GM19328 (cell line): ENCODE results near the gene PABPN1L.
"Not testable (repeated sequence)": the region's sequence is repeated elsewhere in the genome, so short reads cannot be mapped to it uniquely, and the experiment has no call there.

Experiments
- ATAC-seq: cut with Tn5 transposase; IDR thresholded peaks from one replicate; pipeline ENCODE4 v1.9.1; 2021; ENCODE audit warnings: mild to moderate bottlenecking, moderate library complexity; ENCODE audit not compliant: unreplicated experiment

Gene PABPN1L

DNA sequence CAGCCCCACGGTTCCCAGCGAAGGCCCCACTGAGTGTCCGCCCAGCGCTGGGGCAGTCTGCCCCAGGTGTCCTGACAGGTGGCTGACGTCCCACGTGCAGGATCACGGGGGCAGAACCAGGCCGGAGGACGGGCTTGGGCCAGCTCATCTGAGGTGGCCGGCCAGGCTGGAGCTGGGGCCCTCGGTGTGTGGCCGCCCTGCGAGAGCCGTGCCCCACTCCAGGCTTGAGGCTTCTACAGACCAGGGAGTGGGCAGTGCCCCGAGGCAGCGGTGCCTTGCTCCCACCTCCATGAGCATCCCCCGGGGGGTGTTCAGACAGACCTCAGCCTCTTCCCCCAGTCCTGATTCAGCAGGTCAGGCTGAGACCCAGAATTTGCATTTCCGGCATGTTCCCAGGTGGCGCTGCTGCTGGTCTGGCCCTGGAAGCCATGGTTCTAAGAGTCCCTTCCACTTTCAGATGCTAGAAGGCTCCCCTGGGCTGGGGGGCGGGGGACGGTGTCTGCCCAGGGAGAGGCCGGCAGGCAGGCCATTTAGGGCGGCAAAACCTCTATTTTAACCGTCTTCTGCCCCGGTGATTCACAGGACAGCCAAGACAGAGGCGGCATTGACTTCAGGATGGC is 35.4 kb upstream of the PABPN1L start:
- ATAC-seq, result no peak

- no peak for ATAC-seq
These were observed 34.2 kb upstream of the PABPN1L start for GRCh38 chr16:88900662-88901052.

GRCh38 chr16:88899901-88900661 is 33.6 kb upstream of the PABPN1L start:
- ATAC-seq, result no peak

DNA sequence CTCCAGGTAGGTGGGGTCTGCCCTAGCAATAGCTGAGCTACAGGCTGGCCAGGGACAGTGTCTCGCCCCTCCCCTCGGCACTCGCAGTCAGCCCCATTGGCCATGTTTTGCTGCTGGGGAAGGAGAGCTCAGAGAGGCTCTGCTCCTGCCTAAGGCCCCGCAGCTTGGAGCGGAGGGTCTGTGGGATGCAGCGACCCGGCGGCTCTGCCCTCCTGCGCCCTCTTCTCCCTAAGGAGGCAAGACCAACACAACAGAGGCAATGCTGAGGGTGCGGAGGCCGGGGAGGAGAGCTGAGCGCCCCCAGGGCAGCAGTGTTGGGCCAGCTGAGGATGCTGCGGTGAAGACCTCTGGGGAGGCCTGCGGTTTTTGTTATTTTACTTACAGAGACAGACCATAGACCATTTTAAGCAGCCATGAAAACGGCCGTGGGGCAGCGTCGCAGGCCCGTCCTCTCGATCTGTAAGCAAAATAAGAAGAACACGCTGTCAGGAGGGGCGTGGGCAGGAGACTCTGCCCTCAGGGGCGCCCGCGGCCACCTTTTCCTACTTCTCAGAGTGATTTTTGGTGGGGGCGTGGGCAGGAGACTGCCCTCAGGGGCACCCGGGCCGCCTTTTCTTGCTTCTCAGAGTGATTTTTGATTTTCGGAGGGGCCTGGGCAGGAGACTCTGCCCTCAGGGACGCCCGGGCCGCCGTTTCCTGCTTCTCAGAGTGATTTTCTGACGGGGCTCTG is 31.4 kb upstream of the PABPN1L start:
- no peak for ATAC-seq

DNA sequence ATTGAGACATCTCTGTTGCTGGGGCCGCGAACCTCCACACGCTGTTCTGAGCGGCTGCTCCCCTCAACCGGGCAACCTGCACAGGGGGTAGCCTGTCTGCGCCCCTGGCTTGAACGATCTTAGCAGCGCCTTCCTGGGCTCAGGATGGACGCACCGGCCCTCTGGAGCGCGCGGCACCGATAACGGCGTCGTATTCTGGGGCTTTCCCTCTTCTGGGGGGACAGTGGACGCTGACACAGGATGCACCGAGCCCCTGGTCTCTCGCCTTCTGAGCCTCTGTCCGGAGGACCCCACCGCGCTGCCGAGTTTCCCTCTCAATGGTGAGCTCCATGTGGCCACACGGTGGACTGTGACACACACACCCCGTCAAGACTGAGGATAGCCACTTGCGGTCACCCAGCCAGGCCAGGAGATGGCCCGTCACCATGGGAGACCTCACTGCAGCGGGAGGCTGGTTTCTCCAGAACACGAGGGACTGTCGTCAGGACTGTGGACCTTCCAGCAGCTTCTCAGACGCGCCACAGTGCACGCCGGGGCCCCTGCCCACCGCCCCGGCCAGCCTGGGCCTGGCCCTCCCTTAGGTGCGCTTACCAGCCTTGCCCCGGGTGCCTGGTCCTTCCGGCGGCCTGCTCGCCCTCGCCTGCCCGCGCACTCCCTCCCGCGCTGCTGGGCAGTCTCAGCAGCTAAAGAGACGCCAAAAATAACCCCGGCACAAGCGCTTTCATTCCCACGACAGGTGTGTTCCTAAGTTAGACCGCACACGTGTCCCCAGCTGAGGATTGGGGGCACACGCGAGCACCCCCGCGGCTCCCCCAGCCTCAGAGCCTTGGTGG is 30.0 kb upstream of the PABPN1L start:
- ATAC-seq, result no peak

DNA sequence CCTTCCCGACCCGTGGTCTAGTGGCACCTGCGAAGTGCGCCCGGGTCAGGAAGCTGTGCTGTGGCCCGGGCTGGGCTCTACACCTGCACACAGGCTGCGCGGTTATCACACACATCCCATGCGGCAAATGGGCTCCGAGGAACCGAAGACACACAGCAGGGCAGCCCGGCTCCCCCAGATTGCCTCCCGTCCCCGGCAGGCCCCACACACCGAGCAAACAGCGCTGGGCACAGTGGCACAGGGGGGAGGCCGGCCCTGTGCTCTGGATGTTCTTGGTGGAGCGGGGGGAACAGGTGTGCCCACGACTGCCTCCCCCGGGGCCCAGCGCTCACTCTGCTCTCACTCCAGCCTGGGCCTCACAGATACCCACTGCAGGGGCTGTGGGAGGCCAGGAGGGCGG is 28.9 kb upstream of the PABPN1L start:
- ATAC-seq, result no peak

DNA sequence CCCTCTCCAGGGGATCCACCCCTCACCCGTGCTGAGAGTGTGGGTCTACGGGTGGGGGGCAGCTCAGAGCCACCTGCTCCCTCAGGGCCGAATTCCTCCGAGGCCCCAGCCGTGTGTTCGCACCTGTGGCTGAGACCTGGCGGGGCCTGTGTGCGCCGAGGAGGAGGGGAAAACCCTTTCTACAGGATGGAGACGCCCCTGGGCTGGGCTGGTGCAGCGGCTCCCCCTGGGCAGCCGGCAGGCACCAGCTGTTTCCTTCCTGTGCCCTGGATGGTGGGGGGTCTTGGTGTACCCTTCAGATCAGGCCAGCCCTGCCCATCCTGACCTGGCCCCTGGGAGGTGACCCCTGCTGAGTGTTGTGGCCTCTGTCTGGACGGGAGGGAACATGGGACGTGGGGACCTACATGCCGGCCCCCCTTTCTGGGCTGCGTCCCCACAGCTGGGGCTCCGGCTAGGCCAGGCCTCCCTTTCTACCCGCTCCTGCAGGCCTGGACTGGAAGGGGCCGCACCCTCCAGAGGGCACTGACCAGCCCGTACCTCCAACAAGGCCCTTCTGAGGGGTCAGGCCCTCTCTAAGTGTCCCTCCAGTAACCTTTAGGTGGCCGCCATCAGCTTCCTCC is 28.3 kb upstream of the PABPN1L start:
- ATAC-seq, result no peak

DNA sequence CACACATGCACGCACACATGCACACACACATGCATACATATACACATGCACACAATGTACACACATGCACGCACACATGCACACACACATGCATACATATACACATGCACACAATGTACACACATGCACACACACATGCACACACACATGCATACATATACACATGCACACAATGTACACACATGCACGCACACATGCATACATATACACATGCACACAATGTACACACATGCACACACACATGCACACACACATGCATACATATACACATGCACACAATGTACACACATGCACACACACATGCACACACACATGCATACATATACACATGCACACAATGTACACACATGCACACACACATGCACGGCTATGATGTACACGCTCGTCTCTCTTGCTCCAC is 27.8 kb upstream of the PABPN1L start:
- ATAC-seq, result not testable (repeated sequence)

DNA sequence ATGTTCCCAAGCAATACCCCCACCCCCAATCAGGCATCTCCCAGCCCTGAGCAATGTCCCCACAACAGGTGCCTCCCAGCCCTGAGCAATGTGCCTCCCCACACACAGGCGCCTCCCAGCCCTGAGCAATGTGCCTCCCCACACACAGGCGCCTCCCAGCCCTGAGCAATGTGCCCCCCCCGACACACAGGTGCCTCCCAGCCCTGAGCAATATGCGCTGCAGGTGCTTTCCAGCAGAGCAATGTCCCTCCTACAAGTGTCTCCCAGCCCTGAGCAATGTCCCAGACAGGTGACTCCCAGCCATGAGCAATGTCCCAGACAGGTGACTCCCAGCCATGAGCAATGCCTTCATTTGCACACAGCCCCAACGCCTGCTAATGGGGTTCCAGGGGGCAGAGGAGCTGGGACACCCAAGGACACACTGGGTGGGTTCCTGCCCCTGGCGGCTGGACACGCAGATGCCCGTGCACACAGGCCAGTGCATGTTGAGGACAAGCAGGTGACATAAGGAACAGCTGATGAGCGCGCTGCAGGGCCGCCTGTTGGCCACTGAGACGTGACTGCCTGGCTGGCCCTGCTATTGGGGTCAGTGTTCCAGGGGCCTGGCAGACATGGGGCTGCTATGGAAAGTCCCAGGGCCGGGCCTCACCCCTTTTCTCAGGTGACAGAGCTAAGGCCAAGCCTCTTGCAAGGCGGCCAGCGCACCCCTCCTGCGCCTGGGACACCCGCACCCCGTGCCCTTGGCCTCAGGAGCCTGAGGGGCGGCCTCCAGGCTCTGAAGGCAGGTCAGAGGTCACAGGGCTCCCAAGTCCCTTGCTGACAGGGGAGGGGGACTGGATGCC is 26.9 kb upstream of the PABPN1L start:
- ATAC-seq, result no peak

GRCh38 chr16:88892065-88892464 is 25.6 kb upstream of the PABPN1L start:
- ATAC-seq, result no peak

GRCh38 chr16:88891083-88891482 is 24.6 kb upstream of the PABPN1L start:
- ATAC-seq, result no peak

DNA sequence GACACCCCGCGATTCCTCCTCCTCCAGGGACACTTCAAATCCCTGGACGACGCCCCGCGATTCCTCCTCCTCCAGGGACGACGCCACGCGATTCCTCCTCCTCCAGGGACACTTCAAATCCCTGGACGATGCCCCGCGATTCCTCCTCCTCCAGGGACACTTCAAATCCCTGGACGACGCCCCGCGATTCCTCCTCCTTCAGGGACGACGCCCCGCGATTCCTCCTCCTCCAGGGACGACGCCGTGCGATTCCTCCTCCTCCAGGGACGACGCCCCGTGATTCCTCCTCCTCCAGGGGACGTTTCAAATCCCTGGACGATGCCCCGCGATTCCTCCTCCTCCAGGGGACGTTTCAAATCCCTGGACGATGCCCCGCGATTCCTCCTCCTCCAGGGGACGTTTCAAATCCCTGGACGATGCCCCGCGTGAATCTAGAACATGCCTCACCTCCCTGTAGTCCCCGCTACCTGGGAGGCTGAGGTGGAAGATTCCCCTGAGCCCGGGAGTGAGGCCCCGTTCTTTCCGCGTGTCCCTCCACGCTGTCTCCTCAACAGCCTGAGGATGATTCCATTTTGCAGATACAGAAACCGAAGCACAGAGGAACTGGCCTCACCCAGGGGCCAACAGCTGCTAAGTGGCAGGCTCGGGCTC is 23.4 kb upstream of the PABPN1L start:
- not testable (repeated sequence) for ATAC-seq

- ATAC-seq, result no peak
These were observed 22.3 kb upstream of the PABPN1L start for GRCh38 chr16:88888461-88889387.

DNA sequence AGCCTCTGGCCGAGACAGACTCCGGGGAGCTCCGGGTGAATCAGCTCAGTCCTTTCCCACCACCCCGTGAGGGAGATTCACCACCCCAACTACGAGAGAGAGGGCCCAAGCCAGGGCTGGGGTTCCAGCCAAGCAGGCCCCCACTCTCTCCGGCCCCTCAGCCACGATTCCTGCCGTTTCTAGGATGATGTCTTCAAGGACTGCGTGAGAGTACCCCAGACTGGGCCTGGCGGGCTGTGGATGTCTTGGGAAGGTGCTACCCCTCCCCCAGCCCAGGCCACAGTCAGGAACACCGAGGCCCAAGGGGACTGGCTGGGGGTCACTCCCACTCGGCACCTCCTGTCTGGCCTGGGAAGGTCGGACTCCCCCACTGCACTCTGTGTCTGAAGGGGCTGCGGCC is 21.6 kb upstream of the PABPN1L start:
- no peak for ATAC-seq

GRCh38 chr16:88886845-88887521 is 20.5 kb upstream of the PABPN1L start:
- ATAC-seq, result no peak

DNA sequence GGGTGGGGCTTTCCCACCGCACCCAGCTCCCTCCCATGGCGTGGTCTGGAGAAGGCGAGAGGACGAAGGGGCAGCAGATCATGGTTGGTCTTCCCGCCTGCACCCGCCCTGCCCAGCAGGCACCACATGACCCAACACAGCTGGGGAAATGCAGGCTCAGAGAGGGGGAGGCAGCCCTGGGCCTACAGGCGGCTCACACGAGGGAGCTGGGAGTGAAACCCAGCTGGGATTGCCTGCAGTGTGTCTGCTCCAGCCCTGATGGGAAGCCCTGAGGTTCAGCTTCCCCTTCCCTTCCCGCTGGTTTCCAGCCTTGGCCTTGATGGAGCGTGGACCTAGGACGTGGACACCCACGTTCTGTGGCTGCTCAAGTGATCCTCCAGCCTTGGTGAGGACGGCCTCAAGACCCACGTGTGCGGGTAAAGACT is 20.0 kb upstream of the PABPN1L start:
- no peak for ATAC-seq

DNA sequence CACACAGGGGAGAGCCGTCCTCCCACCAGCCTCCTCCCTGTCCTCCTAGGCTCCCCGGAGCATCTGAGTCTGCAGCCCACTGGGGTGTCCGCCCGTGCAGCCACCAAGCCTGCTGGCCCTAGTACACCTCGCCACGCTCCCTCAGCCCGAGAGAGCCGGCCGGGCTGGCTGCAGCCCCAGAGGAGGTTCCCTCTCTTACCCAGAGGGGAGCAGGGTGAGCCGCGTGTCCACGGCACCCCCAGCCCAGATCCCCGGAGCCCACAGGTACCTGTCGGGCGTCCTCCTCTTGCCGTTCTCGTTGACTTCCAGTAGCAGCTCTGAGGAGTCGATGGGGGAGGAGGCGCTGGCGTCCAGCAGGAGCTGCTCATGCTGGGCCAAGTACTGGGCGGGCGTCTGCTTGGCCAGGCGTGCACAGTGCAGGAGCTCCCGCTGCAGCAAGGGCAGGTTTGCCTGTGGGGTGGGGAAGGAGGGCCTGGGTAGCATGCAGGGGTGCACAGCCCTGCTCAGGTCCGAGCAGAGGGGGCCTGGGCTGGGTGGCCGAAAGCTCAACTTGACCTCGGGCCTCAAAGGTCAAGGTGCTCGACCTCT is 19.3 kb upstream of the PABPN1L start:
- no peak for ATAC-seq
